Activated CD4-positive, alpha-beta T cell treated with anti-CD3 and anti-CD28 coated beads, Interleukin-2, amount 10 ng/mL, durations not matched to agents 24 days and 14 days (primary cell): Measurements from ENCODE around the gene AGK. TPM values are rescaled to one million over a fixed set of nuclear protein-coding genes. Genes with fewer than 3 reads are reported as not detected.
"Not testable (repeated sequence)": the region's sequence is repeated elsewhere in the genome, so short reads cannot be mapped to it uniquely, and the experiment has no call there.

Experiments used
- DNase-seq: peaks from one replicate; pipeline ENCODE4 v3.0.0; 2022
- H3K27ac Mint-ChIP-seq: one replicate; pipeline ENCODE4 v1.8.0; 2022; ENCODE audit warnings: mild to moderate bottlenecking, mixed read lengths
- H3K27me3 Mint-ChIP-seq: one replicate; pipeline ENCODE4 v1.8.0; 2022; ENCODE audit warnings: mixed read lengths
- H3K36me3 Mint-ChIP-seq: one replicate; pipeline ENCODE4 v1.8.0; 2022; ENCODE audit warnings: low read depth, mild to moderate bottlenecking, mixed read lengths
- H3K4me1 Mint-ChIP-seq: one replicate; pipeline ENCODE4 v1.8.0; 2021; ENCODE audit warnings: mixed read lengths
- H3K4me3 Mint-ChIP-seq: one replicate; pipeline ENCODE4 v1.8.0; 2022; ENCODE audit warnings: mild to moderate bottlenecking, moderate library complexity, mixed read lengths
- H3K9me3 Mint-ChIP-seq: one replicate; pipeline ENCODE4 v1.8.0; 2021; ENCODE audit warnings: mixed read lengths
- intact Hi-C: fragments of 100-400 bp; cut with micrococcal nuclease; formaldehyde crosslinking; loops from one replicate; pipeline ENCODE4 v1.15.1; 2023
- total RNA-seq: library from RNA; stranded (reverse); gene quantifications from 2 replicates; pipeline ENCODE4 v1.2.3, GENCODE V29; 2022

Gene AGK
- total RNA-seq, 1 donor from 2014 or later, result 151 TPM

- H3K4me3 Mint-ChIP-seq, result peak overlapping the region; percentile 8
- peaks cover 35% of the 10 kb centered on the region for H3K9me3 Mint-ChIP-seq
- peak overlapping the region; percentile 89 for H3K27ac Mint-ChIP-seq
- DNase-seq, result no peak
- peaks cover 69% of the 10 kb centered on the region for H3K4me1 Mint-ChIP-seq
- intact Hi-C loops, result no loop called here
- H3K36me3 Mint-ChIP-seq, result peaks cover 98% of the 10 kb centered on the region
- H3K27me3 Mint-ChIP-seq, result no peaks in the 10 kb centered on the region
Measured at GRCh38 chr7:141562972-141563371, 11.8 kb downstream of the AGK start.

DNA sequence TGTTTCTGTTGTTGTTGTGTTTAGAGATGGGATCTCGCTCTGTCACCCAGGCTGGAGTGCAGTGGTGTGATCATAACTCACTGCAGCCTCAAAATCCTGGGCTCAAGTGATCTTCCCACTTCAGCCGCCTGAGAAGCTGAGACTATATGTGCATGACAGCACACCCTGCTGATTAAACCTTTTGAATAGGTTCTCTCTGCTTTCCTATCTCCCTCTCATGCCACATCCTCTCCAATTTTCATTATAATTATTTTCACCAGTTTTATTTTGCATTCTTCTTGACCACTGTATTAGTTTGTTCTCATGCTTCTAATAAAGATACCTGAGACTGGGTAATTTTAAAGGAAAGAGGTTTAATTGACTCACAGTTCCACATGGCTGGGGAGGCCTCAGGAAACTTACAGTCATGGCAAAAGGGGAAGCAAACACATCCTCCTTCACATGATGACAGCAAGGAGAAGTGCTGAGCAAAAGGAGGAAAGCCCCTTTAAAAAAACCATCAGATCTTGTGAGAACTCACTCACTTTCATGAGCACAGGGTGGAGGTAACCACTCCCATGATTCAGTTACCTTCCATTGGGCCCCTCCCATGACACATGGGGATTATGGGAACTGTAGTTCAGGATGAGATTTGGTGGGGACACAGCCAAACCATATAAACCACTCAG, 12.9 kb downstream of the AGK start:
- no peaks in the 10 kb centered on the region for H3K27me3 Mint-ChIP-seq

DNA sequence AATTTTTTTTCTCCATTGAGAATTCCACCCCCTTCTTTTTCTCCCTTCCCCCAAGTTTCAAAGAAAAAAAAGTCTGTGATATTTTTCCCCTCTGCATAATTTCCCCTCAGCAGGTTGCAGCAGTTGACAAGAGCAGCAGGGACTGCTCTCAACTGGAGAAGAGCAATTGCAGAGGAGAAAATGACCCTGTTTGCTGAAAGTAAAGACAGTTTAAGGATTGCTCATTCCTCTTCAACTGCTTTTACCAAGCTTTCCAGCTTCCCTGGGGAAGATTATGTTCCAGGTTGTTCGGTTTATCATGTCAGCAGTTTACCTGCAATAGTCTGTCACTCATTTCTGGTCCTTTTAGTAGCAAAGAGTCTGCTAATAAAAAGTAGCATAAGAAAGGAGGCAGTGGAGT, 16.2 kb downstream of the AGK start:
- no peak for DNase-seq
- H3K27me3 Mint-ChIP-seq, result no peaks in the 10 kb centered on the region
- intact Hi-C loops, result no loop called here
- no peak overlapping the region for H3K4me3 Mint-ChIP-seq
- H3K4me1 Mint-ChIP-seq, result peaks cover 58% of the 10 kb centered on the region
- peaks cover 86% of the 10 kb centered on the region for H3K36me3 Mint-ChIP-seq
- H3K9me3 Mint-ChIP-seq, result peaks cover 24% of the 10 kb centered on the region
- peak overlapping the region; percentile 31 for H3K27ac Mint-ChIP-seq

More for the DNA sequence above, 12.9 kb downstream of the AGK start:
- Mint-ChIP-seq H3K4me1 (peaks cover 60% of the 10 kb centered on the region), H3K4me3 (peak overlapping the region; percentile 34), H3K27ac (peak overlapping the region; percentile 89), H3K9me3 (peaks cover 31% of the 10 kb centered on the region), H3K36me3 (peaks cover 95% of the 10 kb centered on the region)
- intact Hi-C loops, result loop anchor here (1.0 kb wide), 1 partner anchor 22 kb away; no protein-coding TSS in a partner anchor
- DNase-seq, result peak; percentile 71

DNA sequence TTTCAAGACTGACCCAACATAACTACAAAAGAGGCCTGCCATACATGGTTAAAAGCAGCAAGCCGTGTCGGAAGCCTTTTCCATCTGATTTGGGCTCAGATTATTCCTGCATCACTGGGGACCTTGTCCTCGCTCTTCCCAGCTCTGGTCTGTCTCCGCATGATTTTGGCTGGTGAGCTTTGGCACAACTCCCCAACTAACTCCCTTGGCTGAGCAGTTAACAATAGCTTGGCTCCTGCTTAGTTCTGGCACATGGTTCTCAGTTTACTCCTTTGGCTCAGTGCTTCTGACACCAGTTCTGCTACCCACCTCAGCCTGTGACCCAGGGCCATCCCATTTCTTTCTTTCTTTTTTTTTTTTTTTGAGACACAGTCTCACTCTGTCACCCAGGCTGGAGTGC, 17.0 kb downstream of the AGK start:
- Mint-ChIP-seq H3K4me1 (peaks cover 58% of the 10 kb centered on the region), H3K36me3 (peaks cover 84% of the 10 kb centered on the region), H3K27ac (no peak overlapping the region), H3K4me3 (no peak overlapping the region), H3K27me3 (no peaks in the 10 kb centered on the region), H3K9me3 (peaks cover 22% of the 10 kb centered on the region)
- no peak for DNase-seq
- intact Hi-C loops, result no loop called here

- intact Hi-C loops, result no loop called here
Measured at GRCh38 chr7:141571059-141571458, 19.8 kb downstream of the AGK start.

GRCh38 chr7:141572175-141572574, 21.0 kb downstream of the AGK start:
- DNase-seq, result no peak
- intact Hi-C loops, result loop anchor here (1.0 kb wide), 1 partner anchor 14 kb away; no protein-coding TSS in a partner anchor
- peaks cover 20% of the 10 kb centered on the region for H3K9me3 Mint-ChIP-seq
- H3K27me3 Mint-ChIP-seq, result no peaks in the 10 kb centered on the region
- peak overlapping the region; percentile 49 for H3K27ac Mint-ChIP-seq
- H3K36me3 Mint-ChIP-seq, result peaks cover 79% of the 10 kb centered on the region
- H3K4me3 Mint-ChIP-seq, result peak overlapping the region; percentile 37
- peaks cover 29% of the 10 kb centered on the region for H3K4me1 Mint-ChIP-seq

More at GRCh38 chr7:141571059-141571458, 19.8 kb downstream of the AGK start:
- Mint-ChIP-seq H3K9me3 (peaks cover 17% of the 10 kb centered on the region), H3K27ac (no peak overlapping the region), H3K4me1 (peaks cover 35% of the 10 kb centered on the region), H3K27me3 (no peaks in the 10 kb centered on the region), H3K4me3 (no peak overlapping the region), H3K36me3 (peaks cover 81% of the 10 kb centered on the region)
- DNase-seq, result no peak

GRCh38 chr7:141573511-141573910, 22.3 kb downstream of the AGK start:
- Mint-ChIP-seq H3K36me3 (peaks cover 68% of the 10 kb centered on the region), H3K27ac (no peak overlapping the region), H3K27me3 (no peaks in the 10 kb centered on the region), H3K4me3 (no peak overlapping the region), H3K9me3 (peaks cover 20% of the 10 kb centered on the region), H3K4me1 (peaks cover 21% of the 10 kb centered on the region)
- DNase-seq, result no peak
- intact Hi-C loops, result no loop called here

DNA sequence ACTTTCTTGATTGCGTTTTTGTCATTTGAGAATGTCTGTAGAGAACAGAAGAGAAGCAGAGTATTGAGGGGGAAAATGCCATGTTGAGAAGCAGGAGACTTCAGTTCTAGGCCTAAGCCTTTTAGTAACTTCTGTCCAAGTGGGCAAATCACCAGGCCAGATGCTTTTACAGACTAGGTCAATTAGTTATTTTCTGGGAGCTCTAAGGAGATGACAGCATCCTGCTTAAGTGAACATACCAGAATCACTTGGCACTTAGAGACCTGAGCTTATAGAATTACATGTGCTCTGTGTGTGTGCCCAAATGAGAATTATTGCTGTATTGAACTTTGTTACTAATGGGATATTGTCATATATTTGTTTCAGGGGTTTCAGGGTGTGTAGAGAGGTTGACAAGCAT, 24.0 kb downstream of the AGK start:
- Mint-ChIP-seq H3K27ac (no peak overlapping the region), H3K9me3 (peaks cover 20% of the 10 kb centered on the region), H3K4me1 (peaks cover 21% of the 10 kb centered on the region), H3K4me3 (no peak overlapping the region), H3K27me3 (no peaks in the 10 kb centered on the region), H3K36me3 (peaks cover 59% of the 10 kb centered on the region)
- intact Hi-C loops, result no loop called here
- DNase-seq, result no peak

DNA sequence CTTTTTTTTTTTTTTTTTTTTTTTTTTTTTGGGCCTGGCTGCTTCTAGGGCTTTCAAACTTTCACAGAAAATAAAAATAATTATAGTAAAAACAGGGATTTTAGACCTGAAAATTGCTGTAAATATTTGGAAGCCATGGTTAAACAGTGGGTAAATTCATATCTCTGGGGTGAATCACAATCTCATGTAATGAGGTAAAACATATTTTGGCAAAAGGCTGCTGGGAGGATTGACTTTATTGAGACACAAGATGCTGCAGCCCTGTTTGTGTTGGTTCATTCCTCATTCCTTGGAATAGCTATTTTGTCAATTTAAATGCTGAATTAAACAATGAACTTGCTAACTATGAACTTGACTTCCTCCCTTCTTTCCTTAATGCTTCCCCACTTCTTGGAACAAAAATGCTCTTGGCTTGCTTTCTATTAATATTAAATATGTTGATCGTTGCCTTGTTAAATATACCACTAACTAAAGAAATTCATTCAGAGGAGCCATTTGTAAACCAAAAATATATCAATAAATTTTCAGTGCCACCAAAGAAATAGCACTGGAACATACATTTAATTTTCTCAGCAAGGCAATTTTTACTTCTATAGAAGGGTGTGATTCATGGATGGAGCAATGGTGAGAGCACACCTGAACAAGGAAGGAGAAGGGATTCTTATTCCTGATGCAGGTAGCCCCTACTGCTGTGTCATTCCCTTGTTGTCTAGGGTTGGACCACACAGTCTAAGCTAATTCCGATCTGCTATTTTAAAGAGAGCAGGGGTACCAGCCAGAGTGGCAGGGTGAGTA, 24.6 kb downstream of the AGK start:
- Mint-ChIP-seq H3K4me1 (peaks cover 21% of the 10 kb centered on the region), H3K9me3 (peaks cover 20% of the 10 kb centered on the region), H3K27me3 (no peaks in the 10 kb centered on the region), H3K27ac (no peak overlapping the region), H3K36me3 (peaks cover 57% of the 10 kb centered on the region), H3K4me3 (no peak overlapping the region)
- DNase-seq, result no peak
- intact Hi-C loops, result no loop called here

DNA sequence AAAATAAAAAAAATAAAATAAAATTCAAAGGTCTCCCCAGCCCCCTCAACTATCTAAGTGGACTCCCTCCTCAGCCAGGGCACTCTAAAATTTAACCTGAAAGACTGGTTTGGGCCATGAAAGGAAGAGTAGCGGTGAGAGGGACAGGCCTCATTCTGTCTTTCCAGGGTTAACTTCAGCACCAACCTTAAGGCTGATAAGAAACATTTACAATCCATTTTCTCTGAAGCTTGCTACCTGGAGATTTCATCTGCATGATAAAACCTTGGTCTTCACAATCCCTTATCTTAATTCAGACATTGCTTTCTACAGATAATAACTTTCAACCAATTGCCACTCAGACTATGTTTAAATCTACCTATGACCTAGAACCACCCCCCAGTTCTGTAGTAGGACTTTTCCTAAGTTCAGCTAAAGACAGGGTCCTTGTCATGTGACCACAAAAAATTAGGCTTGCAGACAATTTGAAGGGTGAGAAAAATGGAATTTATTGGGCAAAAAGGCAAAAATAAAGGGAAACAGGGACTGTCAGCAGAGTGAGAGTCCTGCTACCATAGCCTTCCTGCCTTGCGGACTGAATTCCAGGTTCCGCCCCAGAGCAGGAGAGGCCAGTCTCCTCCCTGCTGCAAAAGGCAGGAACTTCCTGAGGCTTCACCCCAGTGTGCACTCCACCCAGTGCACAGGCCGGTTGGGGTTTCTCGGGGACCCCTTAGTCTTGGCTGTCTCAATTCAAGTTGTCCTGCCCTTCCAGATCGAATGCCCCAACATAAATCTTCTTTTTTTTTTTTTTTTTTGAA, 26.0 kb downstream of the AGK start:
- Mint-ChIP-seq H3K27me3 (no peaks in the 10 kb centered on the region), H3K9me3 (peaks cover 17% of the 10 kb centered on the region), H3K4me3 (no peak overlapping the region), H3K4me1 (peaks cover 8% of the 10 kb centered on the region), H3K27ac (no peak overlapping the region), H3K36me3 (peaks cover 44% of the 10 kb centered on the region)
- no peak for DNase-seq
- intact Hi-C loops, result no loop called here

DNA sequence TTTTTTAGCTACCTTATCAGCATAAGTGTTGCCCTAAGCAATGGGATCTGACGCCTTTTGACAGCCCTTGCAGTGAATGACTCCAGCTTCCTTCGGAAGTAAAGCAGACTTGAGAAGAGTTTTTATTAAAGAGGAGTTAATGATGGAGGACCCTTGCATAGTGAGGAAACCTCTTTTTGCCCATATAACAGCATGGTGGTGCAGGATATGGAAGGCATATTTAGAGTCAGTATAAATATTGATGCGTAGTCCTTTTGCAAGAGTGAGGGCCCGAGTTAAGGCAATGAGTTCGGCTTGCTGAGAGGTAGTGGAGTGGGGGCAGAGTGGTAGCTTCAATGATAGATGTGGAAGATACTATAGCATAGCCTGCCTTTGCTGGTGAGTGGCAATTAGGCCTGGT, 28.7 kb downstream of the AGK start:
- peaks cover 19% of the 10 kb centered on the region for H3K4me1 Mint-ChIP-seq
- H3K27me3 Mint-ChIP-seq, DNase-seq, H3K4me3 Mint-ChIP-seq, intact Hi-C loops, H3K27ac Mint-ChIP-seq: not testable (repeated sequence)
- H3K36me3 Mint-ChIP-seq, result peaks cover 21% of the 10 kb centered on the region
- H3K9me3 Mint-ChIP-seq, result peaks cover 31% of the 10 kb centered on the region

GRCh38 chr7:141582063-141582462, 30.9 kb downstream of the AGK start:
- DNase-seq, H3K27ac Mint-ChIP-seq, intact Hi-C loops, H3K27me3 Mint-ChIP-seq, H3K4me3 Mint-ChIP-seq: not testable (repeated sequence)
- peaks cover 14% of the 10 kb centered on the region for H3K36me3 Mint-ChIP-seq
- peaks cover 20% of the 10 kb centered on the region for H3K9me3 Mint-ChIP-seq
- H3K4me1 Mint-ChIP-seq, result peaks cover 37% of the 10 kb centered on the region

DNA sequence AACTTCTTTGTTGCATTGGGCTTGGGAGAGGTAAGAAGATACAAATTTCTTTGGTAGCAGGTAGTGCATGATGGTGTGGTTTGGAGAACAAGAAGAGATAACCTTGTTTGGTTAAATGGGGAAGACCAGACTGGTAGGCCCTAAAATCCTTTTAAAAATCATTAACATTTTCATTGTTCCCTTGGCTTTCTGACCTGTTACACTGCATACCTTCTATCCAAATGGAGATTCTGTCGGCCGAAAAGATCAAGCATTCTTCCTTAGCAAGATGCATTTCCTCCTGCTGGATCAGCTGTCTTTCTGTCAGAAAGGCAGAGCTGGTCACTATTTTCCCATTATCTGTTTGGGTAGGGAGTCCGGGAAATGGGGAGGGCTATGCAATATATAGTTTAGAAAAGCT, 33.7 kb downstream of the AGK start:
- Mint-ChIP-seq H3K4me3 (peak overlapping the region; percentile 61), H3K27ac (peak overlapping the region; percentile 94), H3K36me3 (peaks cover 31% of the 10 kb centered on the region), H3K4me1 (peaks cover 52% of the 10 kb centered on the region), H3K27me3 (no peaks in the 10 kb centered on the region), H3K9me3 (peaks cover 33% of the 10 kb centered on the region)
- intact Hi-C loops, result no loop called here
- DNase-seq, result no peak
